ENCODE data around the gene PKMYT1.
"Not testable (repeated sequence)": the region's sequence is repeated elsewhere in the genome, so short reads cannot be mapped to it uniquely, and the experiment has no call there.

PKMYT1 gene

GRCh38 chr16:2948807-2949704, 31.2 kb downstream of the PKMYT1 start:
- TF ChIP-seq SPI1 (IDR thresholded peaks at IDR 0.05; ENCODE audit: borderline replicate concordance, low read depth) (no peak), GABPA (IDR thresholded peaks at IDR 0.05; ENCODE audit: low read depth) (no peak), POLR2AphosphoS5 (IDR thresholded peaks at IDR 0.05; ENCODE audit: low read depth) (no peak)
- TF ChIP-seq, protein P1, sequence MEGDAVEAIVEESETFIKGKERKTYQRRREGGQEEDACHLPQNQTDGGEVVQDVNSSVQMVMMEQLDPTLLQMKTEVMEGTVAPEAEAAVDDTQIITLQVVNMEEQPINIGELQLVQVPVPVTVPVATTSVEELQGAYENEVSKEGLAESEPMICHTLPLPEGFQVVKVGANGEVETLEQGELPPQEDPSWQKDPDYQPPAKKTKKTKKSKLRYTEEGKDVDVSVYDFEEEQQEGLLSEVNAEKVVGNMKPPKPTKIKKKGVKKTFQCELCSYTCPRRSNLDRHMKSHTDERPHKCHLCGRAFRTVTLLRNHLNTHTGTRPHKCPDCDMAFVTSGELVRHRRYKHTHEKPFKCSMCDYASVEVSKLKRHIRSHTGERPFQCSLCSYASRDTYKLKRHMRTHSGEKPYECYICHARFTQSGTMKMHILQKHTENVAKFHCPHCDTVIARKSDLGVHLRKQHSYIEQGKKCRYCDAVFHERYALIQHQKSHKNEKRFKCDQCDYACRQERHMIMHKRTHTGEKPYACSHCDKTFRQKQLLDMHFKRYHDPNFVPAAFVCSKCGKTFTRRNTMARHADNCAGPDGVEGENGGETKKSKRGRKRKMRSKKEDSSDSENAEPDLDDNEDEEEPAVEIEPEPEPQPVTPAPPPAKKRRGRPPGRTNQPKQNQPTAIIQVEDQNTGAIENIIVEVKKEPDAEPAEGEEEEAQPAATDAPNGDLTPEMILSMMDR (IDR thresholded peaks at IDR 0.05; ENCODE audit: insufficient read depth, low read length): no peak
- TF ChIP-seq, protein P2, sequence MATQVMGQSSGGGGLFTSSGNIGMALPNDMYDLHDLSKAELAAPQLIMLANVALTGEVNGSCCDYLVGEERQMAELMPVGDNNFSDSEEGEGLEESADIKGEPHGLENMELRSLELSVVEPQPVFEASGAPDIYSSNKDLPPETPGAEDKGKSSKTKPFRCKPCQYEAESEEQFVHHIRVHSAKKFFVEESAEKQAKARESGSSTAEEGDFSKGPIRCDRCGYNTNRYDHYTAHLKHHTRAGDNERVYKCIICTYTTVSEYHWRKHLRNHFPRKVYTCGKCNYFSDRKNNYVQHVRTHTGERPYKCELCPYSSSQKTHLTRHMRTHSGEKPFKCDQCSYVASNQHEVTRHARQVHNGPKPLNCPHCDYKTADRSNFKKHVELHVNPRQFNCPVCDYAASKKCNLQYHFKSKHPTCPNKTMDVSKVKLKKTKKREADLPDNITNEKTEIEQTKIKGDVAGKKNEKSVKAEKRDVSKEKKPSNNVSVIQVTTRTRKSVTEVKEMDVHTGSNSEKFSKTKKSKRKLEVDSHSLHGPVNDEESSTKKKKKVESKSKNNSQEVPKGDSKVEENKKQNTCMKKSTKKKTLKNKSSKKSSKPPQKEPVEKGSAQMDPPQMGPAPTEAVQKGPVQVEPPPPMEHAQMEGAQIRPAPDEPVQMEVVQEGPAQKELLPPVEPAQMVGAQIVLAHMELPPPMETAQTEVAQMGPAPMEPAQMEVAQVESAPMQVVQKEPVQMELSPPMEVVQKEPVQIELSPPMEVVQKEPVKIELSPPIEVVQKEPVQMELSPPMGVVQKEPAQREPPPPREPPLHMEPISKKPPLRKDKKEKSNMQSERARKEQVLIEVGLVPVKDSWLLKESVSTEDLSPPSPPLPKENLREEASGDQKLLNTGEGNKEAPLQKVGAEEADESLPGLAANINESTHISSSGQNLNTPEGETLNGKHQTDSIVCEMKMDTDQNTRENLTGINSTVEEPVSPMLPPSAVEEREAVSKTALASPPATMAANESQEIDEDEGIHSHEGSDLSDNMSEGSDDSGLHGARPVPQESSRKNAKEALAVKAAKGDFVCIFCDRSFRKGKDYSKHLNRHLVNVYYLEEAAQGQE (IDR thresholded peaks at IDR 0.05; ENCODE audit: insufficient replicate concordance, low read depth): no peak

GRCh38 chr16:2946649-2947048, 33.6 kb downstream of the PKMYT1 start:
- TF ChIP-seq GABPA (IDR thresholded peaks at IDR 0.05; ENCODE audit: low read depth): no peak
- no peak for TF ChIP-seq SPI1 (IDR thresholded peaks at IDR 0.05; ENCODE audit: borderline replicate concordance, low read depth)
- TF ChIP-seq, protein P1 (IDR thresholded peaks at IDR 0.05; ENCODE audit: insufficient read depth, low read length): no peak
- TF ChIP-seq POLR2AphosphoS5 (IDR thresholded peaks at IDR 0.05; ENCODE audit: low read depth): no peak
- Histone ChIP-seq H3K27me3 (ENCODE audit: insufficient read depth, poor library complexity, severe bottlenecking) (no peaks in the 10 kb centered on the region), H3K27ac (replicated peaks) (no peak overlapping the region), H3K4me3 (replicated peaks; ENCODE audit: insufficient read depth, low read length) (no peak overlapping the region)
- DNase-seq (ENCODE audit: low read depth in 1 of 2, low spot score in 1 of 2): no peak

More at GRCh38 chr16:2948807-2949704, 31.2 kb downstream of the PKMYT1 start:
- H3K27me3 ChIP-seq (ENCODE audit: insufficient read depth, poor library complexity, severe bottlenecking): no peaks in the 10 kb centered on the region
- no peak overlapping the region for H3K4me3 ChIP-seq (replicated peaks; ENCODE audit: insufficient read depth, low read length)
- DNase-seq (ENCODE audit: low read depth in 1 of 2, low spot score in 1 of 2): no peak
- no peak overlapping the region for H3K27ac ChIP-seq (replicated peaks)

- H3K27ac ChIP-seq (replicated peaks); H3K4me3 ChIP-seq (replicated peaks; ENCODE audit: insufficient read depth, low read length); DNase-seq (ENCODE audit: low read depth in 1 of 2, low spot score in 1 of 2); H3K27me3 ChIP-seq (ENCODE audit: insufficient read depth, poor library complexity, severe bottlenecking): not testable (repeated sequence)
Observed at GRCh38 chr16:2943716-2944115, 36.5 kb downstream of the PKMYT1 start.

- no peak overlapping the region for H3K4me3 ChIP-seq (replicated peaks; ENCODE audit: insufficient read depth, low read length)
- H3K27ac ChIP-seq (replicated peaks): no peak overlapping the region
- no peak for TF ChIP-seq SPI1 (IDR thresholded peaks at IDR 0.05; ENCODE audit: borderline replicate concordance, low read depth)
- TF ChIP-seq POLR2AphosphoS5 (IDR thresholded peaks at IDR 0.05; ENCODE audit: low read depth): no peak
- TF ChIP-seq GABPA (IDR thresholded peaks at IDR 0.05; ENCODE audit: low read depth): no peak
- TF ChIP-seq, protein P2 (IDR thresholded peaks at IDR 0.05; ENCODE audit: insufficient replicate concordance, low read depth): no peak
- TF ChIP-seq, protein P1 (IDR thresholded peaks at IDR 0.05; ENCODE audit: insufficient read depth, low read length): no peak
- no peak for DNase-seq (ENCODE audit: low read depth in 1 of 2, low spot score in 1 of 2)
- H3K27me3 ChIP-seq (ENCODE audit: insufficient read depth, poor library complexity, severe bottlenecking): no peaks in the 10 kb centered on the region
Observed at GRCh38 chr16:2942045-2942444, 38.2 kb downstream of the PKMYT1 start.

Measured in HL-60 (cell line).